GM21786 (cell line): ENCODE measurements around the gene MBP.

Experiments
- ATAC-seq: cut with Tn5 transposase; IDR thresholded peaks from one replicate; pipeline ENCODE4 v1.9.1; 2021; ENCODE audit not compliant: unreplicated experiment

Gene MBP

DNA sequence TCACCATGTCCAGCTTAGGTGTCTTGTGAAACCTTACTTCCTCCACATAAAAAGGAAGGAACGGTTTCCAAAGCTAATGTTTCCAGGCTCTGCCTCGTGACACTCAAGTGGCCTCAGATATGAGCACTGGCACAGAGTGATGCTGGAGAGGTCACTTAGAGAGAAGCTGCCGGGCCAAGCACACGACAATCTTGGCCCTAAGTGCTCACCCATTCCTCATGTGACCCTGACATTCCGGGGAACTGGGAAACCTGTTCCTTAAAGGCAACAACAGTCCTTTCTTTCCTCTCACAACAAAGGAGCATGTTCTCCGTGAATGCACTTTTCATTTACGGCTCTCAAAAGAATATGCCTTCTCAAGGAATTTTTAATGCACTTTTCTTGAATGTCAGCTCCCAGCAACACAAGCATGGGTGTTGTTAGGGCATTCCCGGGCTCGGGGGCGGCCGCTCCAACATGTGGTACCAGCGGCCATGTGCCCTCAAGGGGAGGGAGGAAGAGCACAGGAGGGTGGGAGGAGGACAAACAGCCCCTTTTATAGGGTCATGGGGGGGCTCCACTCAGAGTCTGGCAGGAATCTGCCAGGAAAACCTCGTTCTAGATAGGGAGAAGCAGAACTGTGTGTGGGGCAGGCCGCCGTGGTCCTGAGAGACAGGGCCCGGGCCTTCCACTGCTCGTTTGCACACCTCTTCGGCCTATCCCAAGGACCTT, 118.6 kb downstream of the MBP start:
- no peak for ATAC-seq

- no peak for ATAC-seq
Observed at GRCh38 chr18:77012806-77013541, 119.6 kb downstream of the MBP start.

DNA sequence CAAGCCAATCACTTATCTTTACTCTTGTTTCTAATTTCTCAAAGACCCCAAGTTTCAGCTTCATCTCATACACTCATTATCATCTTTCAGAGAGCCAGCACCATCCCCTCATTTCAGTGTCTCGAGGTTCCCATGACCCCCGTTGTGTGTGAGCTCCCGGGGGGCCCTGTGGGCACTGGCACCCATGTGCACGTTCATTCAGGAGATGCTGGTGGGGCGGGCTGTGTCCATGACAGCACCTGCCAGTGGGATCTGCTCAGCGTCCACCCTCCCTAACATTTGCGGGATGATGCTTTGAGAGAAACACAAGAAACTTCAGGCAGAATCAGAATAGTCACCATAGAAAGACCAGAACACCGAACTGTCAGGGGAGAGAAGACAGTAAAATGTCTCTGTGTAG, 120.5 kb downstream of the MBP start:
- no peak for ATAC-seq

DNA sequence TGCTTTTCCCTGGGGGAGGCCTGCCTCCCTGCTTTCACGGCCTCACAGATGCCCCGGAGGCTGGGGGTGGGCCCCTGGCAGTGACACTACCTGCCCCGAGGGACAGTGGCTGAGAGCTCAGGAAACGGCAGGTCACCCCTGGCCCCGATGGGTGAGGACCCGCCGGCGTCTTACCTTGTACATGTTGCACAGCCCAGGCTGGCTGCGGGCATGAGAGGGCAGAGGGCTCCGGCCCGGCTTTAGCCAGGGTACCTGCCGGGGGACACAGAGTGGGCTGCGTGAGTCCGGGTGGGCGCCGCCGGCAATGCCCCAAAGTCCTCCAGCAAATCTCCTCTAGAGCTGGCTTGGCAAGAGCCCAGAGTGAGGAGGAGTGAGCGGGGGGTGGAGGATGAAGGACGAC, 122.9 kb downstream of the MBP start:
- no peak for ATAC-seq

- no peak for ATAC-seq
Observed at GRCh38 chr18:77008576-77009315, 123.8 kb downstream of the MBP start.

- ATAC-seq = no peak
Observed at GRCh38 chr18:77008006-77008405, 124.6 kb downstream of the MBP start.

GRCh38 chr18:77007251-77007650, 125.3 kb downstream of the MBP start:
- ATAC-seq = no peak

GRCh38 chr18:77006305-77007175, 126.0 kb downstream of the MBP start:
- no peak for ATAC-seq

DNA sequence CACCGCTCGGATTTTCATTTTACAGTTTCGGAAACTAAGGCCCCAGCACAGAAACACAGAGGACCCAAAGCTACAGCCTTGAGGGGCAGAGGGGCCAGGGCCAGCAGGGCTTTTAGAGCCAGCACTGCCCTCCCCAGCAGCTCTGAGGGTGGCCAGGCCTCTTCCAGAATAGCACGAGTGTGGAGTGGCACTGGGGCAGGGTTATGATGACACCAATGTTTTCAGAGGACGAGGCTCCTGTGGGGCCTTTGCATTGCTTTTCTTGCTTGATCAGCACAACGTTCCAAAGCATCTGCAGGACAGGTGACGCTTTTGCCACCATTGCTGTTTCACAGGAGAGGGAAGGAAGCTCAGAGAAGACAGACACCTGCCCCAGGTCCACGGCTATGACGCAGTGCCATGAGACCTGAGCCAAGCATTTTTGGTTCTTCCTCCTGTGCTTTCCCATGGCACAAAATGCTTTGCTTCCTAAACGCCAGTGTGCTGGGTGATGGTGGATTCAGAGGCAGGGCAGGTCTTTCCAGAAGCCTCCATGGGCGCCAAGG, 126.9 kb downstream of the MBP start:
- no peak for ATAC-seq

- no peak for ATAC-seq
Observed at GRCh38 chr18:77004555-77005380, 127.8 kb downstream of the MBP start.

- ATAC-seq = no peak
Observed at GRCh38 chr18:77003316-77003715, 129.3 kb downstream of the MBP start.

- ATAC-seq = no peak
Observed at GRCh38 chr18:77002496-77002895, 130.1 kb downstream of the MBP start.

- no peak for ATAC-seq
Observed at GRCh38 chr18:77001979-77002378, 130.6 kb downstream of the MBP start.

DNA sequence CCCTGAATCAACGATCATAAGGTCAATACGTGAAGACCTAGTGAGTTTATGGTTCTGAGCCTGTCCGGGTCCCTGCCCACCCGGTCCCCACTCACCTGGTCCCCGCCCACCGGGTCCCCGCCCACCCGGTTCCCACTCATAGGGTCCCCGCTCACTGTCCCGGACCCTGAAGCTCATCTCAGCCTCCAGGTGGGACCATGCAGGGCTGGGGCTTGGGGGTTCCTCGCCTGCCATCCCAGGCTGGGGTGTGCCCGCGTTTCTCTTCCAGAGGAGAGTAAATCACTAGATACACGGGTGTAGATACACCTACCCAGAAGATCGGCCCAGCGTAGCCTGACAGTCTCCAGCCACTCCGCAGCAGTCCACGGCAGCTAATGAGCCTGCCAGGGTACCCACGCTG, 131.5 kb downstream of the MBP start:
- no peak for ATAC-seq

- no peak for ATAC-seq
Observed at GRCh38 chr18:77000527-77000926, 132.1 kb downstream of the MBP start.

DNA sequence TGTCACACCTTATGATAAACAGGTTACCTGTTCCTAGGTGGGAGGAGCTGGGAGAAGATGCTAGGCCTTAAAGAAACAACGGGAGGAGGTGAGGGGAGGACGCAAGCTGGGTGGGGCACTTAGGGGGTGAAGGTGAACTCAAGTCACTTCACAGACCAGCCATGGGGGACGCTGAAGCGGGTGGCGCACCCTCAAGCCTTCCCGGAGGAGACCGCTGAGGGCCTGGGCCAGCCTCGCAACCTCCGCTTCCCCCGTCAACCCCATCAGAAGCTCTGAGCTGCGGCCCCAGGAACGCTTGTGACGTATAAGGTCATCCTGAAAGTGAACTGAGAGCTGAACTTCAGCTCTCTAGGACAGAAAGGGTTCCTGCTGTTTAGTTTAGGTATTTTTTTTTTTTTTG, 133.5 kb downstream of the MBP start:
- no peak for ATAC-seq

DNA sequence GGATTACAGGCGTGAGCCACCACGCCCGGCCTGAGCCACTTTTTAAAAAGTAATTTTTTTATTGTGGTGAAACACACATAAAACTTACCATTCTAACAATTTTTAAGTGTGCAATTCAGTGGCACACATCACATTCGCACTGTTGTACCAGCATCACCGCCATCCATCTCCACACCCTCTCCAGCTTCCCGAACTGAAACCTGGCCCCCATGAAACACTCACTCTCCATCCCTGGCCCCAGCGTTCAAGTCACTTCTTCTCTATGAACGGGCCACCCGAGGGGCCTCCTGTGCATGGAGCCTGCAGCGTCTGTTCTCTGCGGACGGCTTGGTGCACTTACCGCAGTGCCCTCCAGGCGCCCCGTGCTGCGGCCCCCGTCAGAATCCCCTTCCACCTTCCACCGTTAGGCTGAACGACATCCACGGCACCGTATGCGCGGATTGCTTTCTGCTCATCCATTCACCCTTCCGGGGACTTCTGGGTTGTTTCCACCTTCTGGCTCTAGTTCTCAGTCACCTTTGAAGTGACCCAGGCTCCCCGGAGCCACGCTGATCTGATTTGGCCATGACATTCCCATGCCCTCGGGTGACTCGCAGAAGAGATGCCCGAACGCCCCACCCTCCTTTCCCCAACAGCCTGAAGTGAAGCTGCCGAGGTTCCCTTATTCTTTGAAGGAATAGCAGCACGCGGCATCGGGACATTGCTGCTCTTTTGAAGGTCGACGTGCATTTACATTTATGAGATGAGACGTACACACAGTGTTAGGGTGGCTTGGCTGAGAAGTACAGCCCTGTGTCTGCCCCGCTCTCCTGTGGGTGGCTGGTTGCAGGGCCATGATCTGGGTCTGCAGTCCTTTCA, 134.4 kb downstream of the MBP start:
- no peak for ATAC-seq

DNA sequence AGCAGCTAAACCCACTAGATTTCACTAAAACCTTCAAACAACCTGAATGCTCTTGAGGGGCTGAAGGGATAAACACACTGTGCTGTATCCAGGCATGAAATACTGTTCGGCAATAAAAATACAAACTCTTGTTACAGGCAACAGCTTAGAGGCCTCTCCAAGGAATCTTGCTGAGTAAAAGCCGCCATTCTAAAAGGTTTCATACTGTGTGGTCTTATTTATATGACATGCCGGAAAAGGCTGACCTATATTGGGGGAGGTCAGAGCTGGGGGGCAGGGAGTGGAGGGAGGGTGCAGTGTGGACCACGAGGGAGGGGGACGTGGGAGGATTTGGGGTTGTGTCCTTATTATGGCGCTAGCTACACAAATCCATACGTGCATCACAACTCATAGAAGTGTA, 136.2 kb downstream of the MBP start:
- no peak for ATAC-seq

DNA sequence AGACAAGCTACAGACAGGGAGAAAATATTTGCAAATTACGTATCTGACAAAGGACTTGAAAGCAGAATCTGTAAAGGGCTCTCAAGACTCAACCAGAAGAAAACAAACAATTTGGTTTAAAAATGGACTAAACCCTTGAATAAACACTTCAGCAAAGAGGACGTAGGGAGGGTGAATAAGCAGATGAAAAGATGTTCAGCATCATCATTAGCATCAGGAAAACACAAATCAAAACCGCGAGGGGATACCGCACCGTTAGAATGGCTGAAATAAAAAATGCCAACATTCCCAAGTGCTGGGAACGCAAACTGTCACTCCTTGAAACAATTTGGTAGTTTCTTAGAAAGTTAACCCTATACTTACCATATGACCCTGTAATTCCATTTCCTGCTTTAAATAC, 136.7 kb downstream of the MBP start:
- ATAC-seq = no peak
